Tibial nerve (tissue), 3 donors: ENCODE results near the gene SOX1.

Experiments
- CTCF ChIP-seq, 5 experiments: fragments of 200-600 bp in 3 of 5; fragments of 450-650 bp in 2 of 5; sonication (generic) in 3 of 5; IDR thresholded peaks; one replicate each; pipeline ENCODE4 v1.5.1; 2016 to 2019; ENCODE audit warnings: antibody characterized with exemption in 5 of 5, mild to moderate bottlenecking in 3 of 5, moderate library complexity in 2 of 5
- POLR2A ChIP-seq, 2 donors: fragments of 450-650 bp; IDR thresholded peaks; one replicate each; pipeline ENCODE4 v1.6.1; 2017; ENCODE audit warnings: antibody characterized with exemption in 2 of 2, mild to moderate bottlenecking in 2 of 2, moderate library complexity in 2 of 2

GRCh38 chr13:112071723-112072533 is 5.0 kb downstream of the SOX1 start:
- no peak for TF ChIP-seq CTCF (IDR thresholded peaks at IDR 0.05)
- TF ChIP-seq POLR2A (IDR thresholded peaks at IDR 0.05) = no peak
